Nephron progenitor cell (in vitro differentiated cells): Measurements from ENCODE around the gene TSPAN5.

Experiments used
- DNase-seq: peaks from one replicate; pipeline ENCODE4 v3.0.0; 2021
- H3K27ac Mint-ChIP-seq: 2 replicates; pipeline ENCODE4 v1.8.0; 2021; ENCODE audit warnings: mild to moderate bottlenecking, moderate library complexity, mixed read lengths
- H3K27me3 Mint-ChIP-seq: 2 replicates; pipeline ENCODE4 v1.8.0; 2021; ENCODE audit warnings: mild to moderate bottlenecking, low read depth, mixed read lengths; ENCODE audit not compliant: poor library complexity
- H3K36me3 Mint-ChIP-seq: 2 replicates; pipeline ENCODE4 v1.8.0; 2021; ENCODE audit warnings: low read depth, mixed read lengths
- H3K4me1 Mint-ChIP-seq: 2 replicates; pipeline ENCODE4 v1.8.0; 2021; ENCODE audit warnings: mixed read lengths
- H3K4me3 Mint-ChIP-seq: 2 replicates; pipeline ENCODE4 v1.8.0; 2021; ENCODE audit warnings: mild to moderate bottlenecking, moderate library complexity, mixed read lengths
- H3K9me3 Mint-ChIP-seq: 2 replicates; pipeline ENCODE4 v1.8.0; 2021; ENCODE audit warnings: mild to moderate bottlenecking, moderate library complexity, mixed read lengths
- CTCF ChIP-seq: fragments of 200-600 bp; sonication (generic); IDR thresholded peaks from 2 replicates; pipeline ENCODE4 v1.5.0; 2021; ENCODE audit warnings: antibody characterized with exemption

Gene TSPAN5

GRCh38 chr4:98671131-98671530 is 12.7 kb upstream of the TSPAN5 start:
- H3K27ac Mint-ChIP-seq = no peak overlapping the region

GRCh38 chr4:98670186-98670585 is 11.8 kb upstream of the TSPAN5 start:
- Mint-ChIP-seq H3K36me3 (no peaks in the 10 kb centered on the region), H3K4me1 (peaks cover 42% of the 10 kb centered on the region), H3K27ac (no peak overlapping the region), H3K4me3 (no peak overlapping the region), H3K9me3 (peaks cover 9% of the 10 kb centered on the region), H3K27me3 (peaks cover 3% of the 10 kb centered on the region)
- TF ChIP-seq CTCF = no peak
- DNase-seq = no peak

More at GRCh38 chr4:98671131-98671530, 12.7 kb upstream of the TSPAN5 start:
- no peak overlapping the region for H3K4me3 Mint-ChIP-seq
- H3K4me1 Mint-ChIP-seq = peaks cover 42% of the 10 kb centered on the region
- peaks cover 3% of the 10 kb centered on the region for H3K27me3 Mint-ChIP-seq
- peaks cover under 1% of the 10 kb centered on the region for H3K9me3 Mint-ChIP-seq
- DNase-seq = no peak
- no peak for TF ChIP-seq CTCF
- H3K36me3 Mint-ChIP-seq = no peaks in the 10 kb centered on the region

DNA sequence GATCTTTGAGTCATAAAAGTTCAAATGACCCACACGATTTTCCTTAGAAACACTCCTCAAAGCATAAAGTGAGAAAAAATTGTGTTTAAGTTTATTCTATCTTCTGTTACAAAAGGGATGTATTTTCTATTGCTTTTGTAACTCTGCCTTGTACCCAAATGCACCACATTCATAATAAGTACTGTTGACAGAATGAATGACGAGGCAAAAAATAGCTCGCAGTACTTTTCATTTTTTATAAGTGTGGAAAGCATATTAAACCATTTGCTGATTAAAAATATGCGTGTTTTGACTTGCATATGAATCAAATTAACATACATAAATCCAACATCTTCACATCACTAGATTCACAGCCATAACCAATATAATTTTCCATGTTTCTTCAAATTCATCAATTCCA is 11.2 kb upstream of the TSPAN5 start:
- no peak for TF ChIP-seq CTCF
- Mint-ChIP-seq H3K4me1 (peaks cover 40% of the 10 kb centered on the region), H3K27ac (no peak overlapping the region), H3K9me3 (peaks cover 15% of the 10 kb centered on the region), H3K36me3 (no peaks in the 10 kb centered on the region), H3K4me3 (no peak overlapping the region), H3K27me3 (peaks cover 3% of the 10 kb centered on the region)
- no peak for DNase-seq

GRCh38 chr4:98664959-98665358 is 6.5 kb upstream of the TSPAN5 start:
- H3K27ac Mint-ChIP-seq = no peak overlapping the region
- no peaks in the 10 kb centered on the region for H3K36me3 Mint-ChIP-seq
- no peak for DNase-seq
- H3K27me3 Mint-ChIP-seq = peaks cover 24% of the 10 kb centered on the region
- peaks cover 23% of the 10 kb centered on the region for H3K9me3 Mint-ChIP-seq
- H3K4me1 Mint-ChIP-seq = peaks cover 20% of the 10 kb centered on the region
- no peak for TF ChIP-seq CTCF
- no peak overlapping the region for H3K4me3 Mint-ChIP-seq

- H3K27ac Mint-ChIP-seq = no peak overlapping the region
- peaks cover 34% of the 10 kb centered on the region for H3K27me3 Mint-ChIP-seq
- no peaks in the 10 kb centered on the region for H3K36me3 Mint-ChIP-seq
- H3K4me1 Mint-ChIP-seq = peaks cover 30% of the 10 kb centered on the region
- no peak for TF ChIP-seq CTCF
- peaks cover 23% of the 10 kb centered on the region for H3K9me3 Mint-ChIP-seq
- H3K4me3 Mint-ChIP-seq = no peak overlapping the region
- DNase-seq = no peak
These were observed 5.0 kb upstream of the TSPAN5 start for GRCh38 chr4:98663226-98664006.
